Memory B cell (primary cell): ENCODE data around the gene E2F2.
A peak's percentile ranks its signal among the peaks of the same experiment; 100 is the strongest.
"Not testable (repeated sequence)": the region's sequence is repeated elsewhere in the genome, so short reads cannot be mapped to it uniquely, and the experiment has no call there.

Source experiments
- ATAC-seq: fragments of 150-1000 bp; cut with Tn5 transposase; 2 replicates; pipeline ENCODE4 v1.10.0; 2021; ENCODE audit warnings: low read depth, mild to moderate bottlenecking, moderate library complexity
- DNase-seq, 2 donors: peaks; one replicate each; pipeline ENCODE4 v3.0.0; 2022; ENCODE audit warnings: low spot score in 2 of 2
- H3K27ac Mint-ChIP-seq: one replicate; pipeline ENCODE4 v1.8.0; 2022; ENCODE audit warnings: mild to moderate bottlenecking, moderate library complexity, mixed read lengths
- H3K27me3 Mint-ChIP-seq: one replicate; pipeline ENCODE4 v1.8.0; 2022; ENCODE audit warnings: mixed read lengths
- H3K36me3 Mint-ChIP-seq: one replicate; pipeline ENCODE4 v1.8.0; 2022; ENCODE audit warnings: mild to moderate bottlenecking, mixed read lengths
- H3K4me1 Mint-ChIP-seq: one replicate; pipeline ENCODE4 v1.8.0; 2022; ENCODE audit warnings: mixed read lengths
- H3K4me3 Mint-ChIP-seq: one replicate; pipeline ENCODE4 v1.8.0; 2022; ENCODE audit warnings: mild to moderate bottlenecking, moderate library complexity, mixed read lengths
- H3K9me3 Mint-ChIP-seq: one replicate; pipeline ENCODE4 v1.8.0; 2022; ENCODE audit warnings: mixed read lengths

The E2F2 gene

DNA sequence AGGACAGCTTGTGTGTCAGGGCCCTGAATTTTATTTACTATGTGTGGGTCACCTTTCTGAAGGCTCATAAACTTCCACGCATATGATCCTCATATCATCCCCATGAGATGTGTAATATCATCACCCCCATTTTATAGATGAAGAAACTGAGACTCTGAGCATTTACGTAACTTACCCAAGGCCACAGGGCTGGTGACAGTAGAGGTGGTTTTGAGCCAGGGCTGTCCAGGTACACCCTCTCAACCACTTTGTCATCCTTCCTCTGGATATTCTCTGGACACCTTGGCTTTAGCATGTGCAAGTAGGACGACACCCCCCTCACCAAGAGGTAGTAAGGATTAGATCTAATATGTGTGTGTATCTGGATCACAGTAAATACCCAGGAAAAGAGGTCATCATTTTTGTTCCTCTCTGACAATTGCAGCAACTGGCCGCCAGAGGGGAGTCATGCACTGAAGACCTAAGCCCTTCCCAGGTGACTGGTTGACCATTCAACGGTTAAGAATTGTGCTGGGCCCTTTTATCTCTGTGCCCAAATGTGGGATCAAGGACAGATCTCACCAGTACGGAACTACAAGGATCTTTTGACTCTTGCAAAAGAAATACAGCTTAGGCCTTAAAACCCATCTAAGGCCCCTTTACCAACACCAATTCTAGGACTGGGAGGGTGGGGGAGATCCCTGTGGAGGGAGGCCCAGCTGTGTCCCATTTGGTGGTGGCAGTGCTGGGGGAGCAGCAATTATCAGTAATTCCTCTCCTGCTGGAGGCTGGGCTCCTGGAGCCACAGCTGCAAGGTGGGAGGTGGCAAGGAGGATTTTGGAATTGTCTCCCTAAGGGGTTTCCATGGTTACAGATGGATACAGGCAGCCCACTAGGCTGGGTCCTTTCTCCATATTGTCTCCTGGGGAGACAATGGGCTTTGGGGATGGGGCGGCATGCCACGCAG lies 13.7 kb upstream of the E2F2 start:
- H3K4me1 Mint-ChIP-seq: peaks cover 21% of the 10 kb centered on the region
- ATAC-seq (no peak), DNase-seq (peak; percentile 66 to 67)
- no peaks in the 10 kb centered on the region for H3K36me3 Mint-ChIP-seq
- H3K27me3 Mint-ChIP-seq: no peaks in the 10 kb centered on the region
- peak overlapping the region; percentile 63 for H3K27ac Mint-ChIP-seq
- H3K4me3 Mint-ChIP-seq: no peak overlapping the region
- H3K9me3 Mint-ChIP-seq: no peaks in the 10 kb centered on the region

DNA sequence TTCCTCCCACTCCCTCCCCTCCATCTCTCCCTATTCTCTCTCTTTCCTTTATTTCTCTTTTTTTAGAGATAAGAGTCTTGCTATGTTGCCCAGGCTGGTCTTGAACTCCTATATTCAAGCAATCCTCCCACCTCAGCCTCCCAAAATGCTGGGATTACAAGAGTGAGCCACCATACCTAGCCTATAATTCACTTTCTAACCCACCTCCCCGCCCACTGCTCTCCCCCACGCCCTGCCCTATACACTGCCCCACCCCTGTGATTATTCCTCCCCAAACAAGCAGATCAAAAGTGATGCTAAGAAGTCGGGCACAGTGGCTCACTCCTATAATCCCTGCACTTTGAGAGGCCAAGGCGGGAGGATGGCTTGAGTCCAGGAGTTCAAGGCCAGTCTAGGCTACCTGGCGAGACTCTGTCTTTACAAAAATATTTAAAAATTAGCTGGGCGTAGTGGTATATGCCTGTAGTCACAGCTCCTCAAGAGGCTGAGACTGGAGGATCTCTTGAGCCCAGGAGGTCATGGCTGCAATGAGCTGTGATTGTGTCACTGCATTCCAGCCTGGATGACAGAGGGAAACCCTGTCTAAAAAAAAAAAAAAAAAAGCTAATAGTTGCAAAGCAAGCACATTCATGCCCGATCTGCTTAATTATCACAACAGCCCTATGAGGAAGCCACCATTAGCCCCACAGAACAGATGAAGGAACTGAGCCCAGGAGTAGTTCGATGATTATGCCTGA lies 12.8 kb upstream of the E2F2 start:
- H3K9me3 Mint-ChIP-seq: no peaks in the 10 kb centered on the region
- H3K36me3 Mint-ChIP-seq: no peaks in the 10 kb centered on the region
- no peak overlapping the region for H3K27ac Mint-ChIP-seq
- no peaks in the 10 kb centered on the region for H3K27me3 Mint-ChIP-seq
- H3K4me1 Mint-ChIP-seq: peaks cover 21% of the 10 kb centered on the region
- no peak overlapping the region for H3K4me3 Mint-ChIP-seq
- ATAC-seq (no peak), DNase-seq (no peak)

DNA sequence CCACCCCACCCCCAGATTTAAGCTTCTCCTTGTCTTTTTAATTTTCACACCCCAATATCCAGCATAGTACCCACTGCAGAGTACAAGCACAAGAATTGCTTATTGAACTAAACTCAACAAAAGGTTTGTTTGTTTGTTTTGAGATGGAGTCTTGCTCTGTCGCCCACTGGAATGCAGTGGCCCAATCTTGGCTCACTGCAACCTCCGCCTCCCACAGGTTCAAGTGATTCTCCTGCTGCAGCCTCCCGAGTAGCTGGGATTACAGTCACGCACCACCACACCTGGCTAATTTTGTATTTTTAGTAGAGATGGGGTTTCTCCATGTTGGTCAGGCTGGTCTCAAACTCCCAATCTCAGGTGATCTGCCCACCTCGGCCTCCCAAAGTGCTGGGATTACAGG lies 11.9 kb upstream of the E2F2 start:
- H3K9me3 Mint-ChIP-seq, H3K27ac Mint-ChIP-seq, H3K36me3 Mint-ChIP-seq, H3K27me3 Mint-ChIP-seq, ATAC-seq, H3K4me3 Mint-ChIP-seq, DNase-seq: not testable (repeated sequence)
- peaks cover 16% of the 10 kb centered on the region for H3K4me1 Mint-ChIP-seq

DNA sequence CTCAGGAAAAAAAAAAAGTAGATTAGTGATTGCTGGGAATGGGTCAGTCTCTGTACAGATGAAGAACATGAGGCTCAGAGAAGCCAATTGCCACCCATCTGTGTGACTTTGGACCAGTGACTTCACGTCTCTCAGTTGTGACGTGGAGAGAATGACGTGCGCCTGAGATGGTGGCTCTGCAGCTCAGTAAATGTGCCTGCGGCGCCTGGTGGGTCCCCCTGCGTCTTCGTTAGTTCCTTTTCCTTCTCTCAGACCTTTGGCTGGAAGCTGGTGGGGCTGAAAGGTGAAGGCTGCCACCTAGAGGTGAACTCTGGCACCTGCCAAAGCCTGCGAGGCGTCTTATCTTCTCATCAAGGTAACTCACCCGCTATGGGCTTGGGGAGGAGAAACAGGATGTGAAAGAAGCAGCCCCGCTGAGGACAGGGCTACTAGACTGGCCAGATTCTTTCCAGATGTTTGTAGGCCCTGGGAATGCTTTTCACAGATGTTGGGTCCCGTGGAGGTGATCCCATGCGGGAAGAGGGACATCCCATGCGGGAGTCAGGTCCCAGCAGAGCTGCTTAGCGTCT lies 8.7 kb upstream of the E2F2 start:
- DNase-seq: peak; percentile 92 to 96
- H3K4me1 Mint-ChIP-seq: peaks cover 28% of the 10 kb centered on the region
- ATAC-seq: peak; percentile 90
- no peak overlapping the region for H3K27ac Mint-ChIP-seq
- no peaks in the 10 kb centered on the region for H3K27me3 Mint-ChIP-seq
- no peaks in the 10 kb centered on the region for H3K9me3 Mint-ChIP-seq
- H3K4me3 Mint-ChIP-seq: peak overlapping the region; percentile 58
- no peaks in the 10 kb centered on the region for H3K36me3 Mint-ChIP-seq

DNA sequence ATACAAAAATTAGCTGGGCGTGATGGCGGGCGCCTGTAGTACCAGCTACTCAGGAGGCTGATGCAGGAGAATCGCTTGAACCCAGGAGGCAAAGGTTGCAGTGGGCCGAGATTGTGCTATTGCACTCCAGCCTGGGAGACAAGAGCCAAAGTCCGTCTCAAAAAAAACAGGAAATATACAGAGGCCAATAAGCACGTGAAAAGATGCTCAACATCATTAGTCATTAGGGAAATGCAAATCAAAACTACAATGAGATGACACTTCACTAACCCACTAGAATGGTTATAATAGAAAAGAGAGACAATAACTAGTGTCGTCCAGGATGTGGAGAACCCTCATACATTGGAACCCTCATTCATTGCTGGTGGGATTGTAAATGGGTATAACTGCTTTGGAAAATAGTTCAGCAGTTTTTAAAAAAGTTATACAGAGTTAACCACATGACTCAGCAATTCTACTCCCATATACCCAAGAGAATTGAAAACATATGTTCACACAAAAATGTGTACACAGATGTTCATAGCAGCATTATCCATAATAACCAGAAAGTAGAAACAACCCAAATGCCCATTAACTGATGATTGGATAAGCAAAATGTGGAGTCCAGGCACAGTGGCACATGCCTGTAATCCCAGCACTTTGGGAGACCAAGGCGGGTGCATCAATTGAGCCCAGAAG lies 6.4 kb upstream of the E2F2 start:
- H3K4me1 Mint-ChIP-seq: peaks cover 30% of the 10 kb centered on the region
- H3K27ac Mint-ChIP-seq: peak overlapping the region; percentile 38
- DNase-seq (no peak), ATAC-seq (no peak)
- H3K36me3 Mint-ChIP-seq: no peaks in the 10 kb centered on the region
- H3K9me3 Mint-ChIP-seq: no peaks in the 10 kb centered on the region
- H3K27me3 Mint-ChIP-seq: no peaks in the 10 kb centered on the region
- H3K4me3 Mint-ChIP-seq: no peak overlapping the region

DNA sequence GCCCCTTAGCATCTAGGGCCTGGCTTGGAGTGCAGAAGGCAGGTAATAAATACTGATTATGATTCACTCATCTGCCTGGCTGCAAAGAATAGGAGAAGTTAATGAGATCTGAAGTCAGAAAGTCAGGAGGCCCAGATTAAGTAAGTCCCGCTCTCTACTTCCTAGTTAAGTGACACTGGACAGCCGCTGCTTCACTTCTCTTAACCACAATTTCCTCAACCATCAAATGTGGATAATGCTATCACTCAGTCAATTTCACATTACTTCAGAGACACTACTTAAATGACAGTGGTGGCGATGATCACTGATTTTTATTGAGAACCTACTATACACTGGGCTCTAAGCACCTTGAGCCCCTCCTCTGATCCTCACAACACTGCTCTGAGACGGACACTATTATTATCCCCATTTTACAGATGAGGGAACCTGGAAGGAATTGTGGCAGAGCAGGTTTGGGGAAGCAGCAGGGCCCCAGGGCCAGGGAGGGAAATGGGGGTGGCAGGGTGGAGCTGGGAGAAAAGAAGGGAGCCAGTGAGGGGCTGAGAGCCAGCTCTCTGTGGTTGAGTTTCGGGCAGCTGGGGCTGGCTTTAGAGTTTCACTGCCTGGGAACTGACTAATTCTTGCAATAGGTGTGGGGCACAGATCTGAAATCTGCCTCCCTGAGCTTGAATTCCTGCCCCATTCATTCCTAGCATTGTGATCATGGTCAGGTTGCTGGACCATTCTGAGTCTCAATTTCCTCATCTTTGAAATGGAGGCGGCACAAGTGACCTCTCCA lies 2.4 kb upstream of the E2F2 start:
- peak overlapping the region; percentile 6 for H3K4me3 Mint-ChIP-seq
- H3K27ac Mint-ChIP-seq: no peak overlapping the region

DNA sequence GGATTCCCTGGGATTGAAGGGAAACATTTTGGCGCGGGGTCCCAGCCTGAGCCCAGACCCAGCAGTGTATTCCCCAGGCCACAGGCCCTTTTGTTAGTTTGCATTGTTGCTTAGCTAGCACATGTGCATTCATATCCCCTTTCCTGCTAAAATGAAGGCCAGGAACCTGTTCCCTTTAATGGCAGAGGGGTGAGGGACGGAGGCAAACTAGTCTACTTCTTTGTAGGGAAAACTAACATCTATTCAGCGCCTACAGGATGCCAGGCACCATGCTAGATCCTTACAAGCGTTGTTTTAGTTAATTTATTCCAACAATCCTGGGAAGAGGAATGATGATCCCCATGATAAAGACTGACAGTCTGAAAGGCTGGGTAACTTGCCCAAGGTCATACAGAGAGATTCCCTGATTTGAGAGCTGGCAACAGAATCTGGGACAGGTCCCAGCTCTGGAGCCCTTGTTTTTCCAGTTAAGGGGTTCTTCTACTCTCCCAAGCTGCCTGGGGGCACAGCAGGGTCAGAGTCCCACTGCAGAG lies 595 bp upstream of the E2F2 start:
- Mint-ChIP-seq H3K36me3 (no peaks in the 10 kb centered on the region), H3K4me1 (peaks cover 48% of the 10 kb centered on the region), H3K27ac (peak overlapping the region; percentile 75), H3K4me3 (peak overlapping the region; percentile 87), H3K27me3 (no peaks in the 10 kb centered on the region), H3K9me3 (no peaks in the 10 kb centered on the region)
- no peak for ATAC-seq
- no peak for DNase-seq

More for the DNA sequence above, 2.4 kb upstream of the E2F2 start:
- Mint-ChIP-seq H3K27me3 (no peaks in the 10 kb centered on the region), H3K36me3 (no peaks in the 10 kb centered on the region), H3K9me3 (no peaks in the 10 kb centered on the region), H3K4me1 (peaks cover 39% of the 10 kb centered on the region)
- ATAC-seq: no peak
- no peak for DNase-seq

DNA sequence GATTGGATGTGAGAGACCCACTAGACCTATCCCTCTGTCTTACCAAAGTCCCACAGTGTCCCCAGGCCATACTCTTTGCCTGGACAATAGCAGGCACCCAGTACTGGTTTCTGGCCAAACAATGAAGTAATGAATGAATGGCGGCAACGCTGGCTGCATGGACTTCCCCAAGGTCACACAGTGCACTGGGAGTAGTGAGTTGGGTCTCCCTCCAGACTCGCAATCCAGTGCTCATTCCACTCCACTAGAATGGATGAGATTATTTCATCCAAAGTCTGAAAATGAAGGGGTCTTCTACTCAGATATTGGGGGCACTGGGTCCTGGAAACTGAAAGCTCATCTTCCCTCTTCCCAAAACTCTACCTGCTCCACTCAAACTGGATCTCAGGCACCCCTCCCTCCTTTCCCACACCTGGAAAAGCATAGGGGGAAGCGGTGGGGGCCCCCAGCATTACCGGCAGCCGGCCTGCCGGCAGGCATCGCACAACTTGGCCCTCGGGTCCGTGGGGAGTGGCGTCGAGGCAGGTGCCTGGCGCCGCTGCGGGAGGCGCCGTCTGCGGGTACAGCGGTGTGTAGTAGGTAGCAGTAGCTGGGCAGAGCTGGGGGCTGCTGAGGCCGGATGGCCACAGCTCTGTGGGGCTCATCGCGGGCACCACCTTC lies 816 bp downstream of the E2F2 start:
- no peak for ATAC-seq
- peak overlapping the region; percentile 71 for H3K4me3 Mint-ChIP-seq
- DNase-seq: no peak
- H3K27me3 Mint-ChIP-seq: no peaks in the 10 kb centered on the region
- H3K36me3 Mint-ChIP-seq: no peaks in the 10 kb centered on the region
- H3K4me1 Mint-ChIP-seq: peaks cover 57% of the 10 kb centered on the region
- no peaks in the 10 kb centered on the region for H3K9me3 Mint-ChIP-seq
- no peak overlapping the region for H3K27ac Mint-ChIP-seq

DNA sequence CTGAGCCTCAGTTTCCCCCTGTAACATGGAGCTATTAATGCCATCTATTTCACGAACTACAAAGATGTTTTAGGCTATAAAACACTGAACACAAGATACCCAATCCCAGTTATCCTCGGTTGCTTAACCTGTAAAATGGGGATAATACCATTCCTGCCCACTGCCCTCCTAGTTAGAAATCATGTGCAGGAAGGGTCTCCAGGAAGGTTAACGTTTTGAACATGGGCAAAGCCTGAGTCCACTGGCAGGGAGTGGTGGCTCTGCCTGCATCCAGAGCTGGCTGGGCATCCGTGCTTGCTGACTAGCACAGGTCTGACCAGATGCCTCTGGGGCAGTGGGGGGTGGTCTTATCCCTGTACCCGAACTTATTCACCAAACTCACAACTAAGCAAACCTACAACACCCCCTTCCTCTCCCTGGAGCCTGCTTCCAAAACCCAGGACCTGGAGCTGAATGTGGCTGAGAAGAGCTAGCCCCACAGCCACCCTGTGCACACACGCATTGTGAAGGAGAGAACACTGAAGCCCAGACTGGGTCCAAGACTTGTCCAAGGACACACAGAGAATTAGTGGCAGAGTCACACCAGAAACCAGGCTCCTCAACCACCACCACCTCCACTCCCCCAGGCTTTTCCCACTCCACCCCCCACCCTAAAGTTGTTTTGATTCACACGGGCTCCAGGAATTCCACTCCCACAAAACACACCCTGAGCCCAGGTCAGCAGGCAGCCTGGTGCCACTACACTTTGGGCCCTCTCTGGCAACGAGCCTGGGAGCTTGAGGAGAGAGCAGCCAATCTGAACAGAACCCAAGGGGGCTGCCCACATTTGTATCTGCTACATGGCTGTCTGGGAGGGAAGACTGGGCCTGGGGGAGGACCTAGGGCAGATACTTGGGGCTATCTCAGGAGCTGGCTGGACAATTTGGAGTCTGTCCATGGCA lies 1.6 kb downstream of the E2F2 start:
- no peak overlapping the region for H3K27ac Mint-ChIP-seq
- ATAC-seq: no peak
- no peak for DNase-seq
- no peaks in the 10 kb centered on the region for H3K27me3 Mint-ChIP-seq
- H3K4me1 Mint-ChIP-seq: peaks cover 60% of the 10 kb centered on the region
- peak overlapping the region; percentile 71 for H3K4me3 Mint-ChIP-seq
- H3K36me3 Mint-ChIP-seq: no peaks in the 10 kb centered on the region
- H3K9me3 Mint-ChIP-seq: no peaks in the 10 kb centered on the region

DNA sequence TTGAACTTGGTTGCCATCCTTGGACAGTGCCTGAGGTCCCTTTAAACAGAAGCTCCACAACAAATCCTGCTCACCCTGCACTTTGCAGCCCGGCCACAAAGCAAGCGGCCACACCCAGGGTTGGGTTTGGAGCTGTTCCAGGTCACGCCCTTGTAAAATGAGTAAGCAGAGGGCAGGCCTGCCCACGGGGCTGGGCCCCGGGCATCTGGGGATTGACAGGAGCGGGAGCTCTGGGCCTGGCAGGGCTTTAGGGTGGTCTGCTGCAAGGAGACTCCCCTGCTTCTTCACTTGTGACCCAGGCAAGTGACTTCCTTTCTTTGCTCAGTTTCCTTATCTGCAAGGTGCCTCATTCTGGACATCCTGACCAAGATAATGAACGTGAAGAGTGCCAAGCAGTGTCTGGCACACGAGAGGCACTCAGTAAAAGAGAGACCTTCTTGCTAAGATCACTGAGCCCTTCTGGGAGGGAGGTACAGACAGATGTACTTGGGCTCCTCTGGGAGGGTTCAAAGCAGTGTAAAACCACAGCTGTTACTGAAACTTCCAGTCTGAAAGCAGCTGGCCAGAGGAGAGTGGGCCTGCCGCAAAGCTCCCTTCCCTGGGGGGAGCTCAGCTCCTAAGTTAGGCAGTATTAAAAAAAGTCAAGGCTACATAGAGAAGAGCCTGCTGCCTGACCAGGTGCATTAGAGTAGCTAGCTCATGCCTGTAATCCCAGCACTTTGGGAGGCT lies 2.6 kb downstream of the E2F2 start:
- H3K9me3 Mint-ChIP-seq: no peaks in the 10 kb centered on the region
- H3K36me3 Mint-ChIP-seq: no peaks in the 10 kb centered on the region
- peaks cover 65% of the 10 kb centered on the region for H3K4me1 Mint-ChIP-seq
- DNase-seq (no peak), ATAC-seq (peak; percentile 23)
- H3K27me3 Mint-ChIP-seq: no peaks in the 10 kb centered on the region
- peak overlapping the region; percentile 47 for H3K27ac Mint-ChIP-seq
- peak overlapping the region; percentile 65 for H3K4me3 Mint-ChIP-seq

DNA sequence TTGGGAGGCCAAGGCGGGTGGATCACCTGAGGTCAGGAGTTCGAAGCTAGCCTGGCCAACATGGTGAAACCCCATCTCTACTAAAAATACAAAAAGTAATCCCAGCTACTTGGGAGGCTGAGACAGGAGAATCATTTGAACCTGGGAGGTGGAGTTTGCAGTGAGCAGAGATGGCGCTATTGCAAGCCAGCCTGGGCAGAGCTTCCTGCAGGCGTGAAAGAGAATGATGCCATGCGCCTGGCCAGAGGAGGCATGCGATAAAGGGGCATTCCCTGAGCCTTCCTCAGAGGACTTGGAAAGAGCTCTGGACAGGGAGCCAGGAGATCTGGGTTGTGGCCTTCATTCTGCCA lies 3.2 kb downstream of the E2F2 start:
- no peaks in the 10 kb centered on the region for H3K9me3 Mint-ChIP-seq
- DNase-seq (no peak), ATAC-seq (no peak)
- H3K36me3 Mint-ChIP-seq: no peaks in the 10 kb centered on the region
- peak overlapping the region; percentile 47 for H3K27ac Mint-ChIP-seq
- H3K4me3 Mint-ChIP-seq: peak overlapping the region; percentile 65
- H3K27me3 Mint-ChIP-seq: no peaks in the 10 kb centered on the region
- peaks cover 61% of the 10 kb centered on the region for H3K4me1 Mint-ChIP-seq
